GM19455 (cell line): ENCODE measurements around the gene NUDCD3.

Source experiments
- ATAC-seq: cut with Tn5 transposase; IDR thresholded peaks from one replicate; pipeline ENCODE4 v1.9.1; 2021; ENCODE audit not compliant: unreplicated experiment

Gene NUDCD3

GRCh38 chr7:44490351-44491200 lies at the start of gene NUDCD3:
TSS of gene NUDCD3 (minus strand) at chr7:44490658. CDS start at chr7:44490600, 58 bp downstream.
- ATAC-seq, result peak; percentile 89

- ATAC-seq, result no peak
These were observed 49.4 kb upstream of the NUDCD3 start for GRCh38 chr7:44539669-44540506.

GRCh38 chr7:44538798-44539668 lies 48.6 kb upstream of the NUDCD3 start:
- ATAC-seq, result no peak

GRCh38 chr7:44538093-44538797 lies 47.8 kb upstream of the NUDCD3 start:
- no peak for ATAC-seq

GRCh38 chr7:44537442-44537841 lies 47.0 kb upstream of the NUDCD3 start:
- ATAC-seq, result no peak

GRCh38 chr7:44536090-44536489 lies 45.6 kb upstream of the NUDCD3 start:
- no peak for ATAC-seq

GRCh38 chr7:44535348-44536064 lies 45.0 kb upstream of the NUDCD3 start:
- ATAC-seq, result no peak

- no peak for ATAC-seq
These were observed 44.0 kb upstream of the NUDCD3 start for GRCh38 chr7:44534501-44534900.

- ATAC-seq, result no peak
These were observed 43.6 kb upstream of the NUDCD3 start for GRCh38 chr7:44534087-44534486.

GRCh38 chr7:44533301-44534055 lies 43.0 kb upstream of the NUDCD3 start:
- ATAC-seq, result no peak

- ATAC-seq, result no peak
These were observed 41.2 kb upstream of the NUDCD3 start for GRCh38 chr7:44531421-44532380.

- no peak for ATAC-seq
These were observed 40.5 kb upstream of the NUDCD3 start for GRCh38 chr7:44530990-44531389.

GRCh38 chr7:44524811-44525388 lies 34.4 kb upstream of the NUDCD3 start:
- no peak for ATAC-seq

- ATAC-seq, result no peak
These were observed 31.9 kb upstream of the NUDCD3 start for GRCh38 chr7:44522315-44522714.

GRCh38 chr7:44521347-44522095 lies 31.1 kb upstream of the NUDCD3 start:
- no peak for ATAC-seq

GRCh38 chr7:44520574-44520973 lies 30.1 kb upstream of the NUDCD3 start:
- no peak for ATAC-seq

GRCh38 chr7:44519546-44519945 lies 29.1 kb upstream of the NUDCD3 start:
- ATAC-seq, result no peak
